ENCODE data around the gene HSP90AB1.

HSP90AB1 gene

DNA sequence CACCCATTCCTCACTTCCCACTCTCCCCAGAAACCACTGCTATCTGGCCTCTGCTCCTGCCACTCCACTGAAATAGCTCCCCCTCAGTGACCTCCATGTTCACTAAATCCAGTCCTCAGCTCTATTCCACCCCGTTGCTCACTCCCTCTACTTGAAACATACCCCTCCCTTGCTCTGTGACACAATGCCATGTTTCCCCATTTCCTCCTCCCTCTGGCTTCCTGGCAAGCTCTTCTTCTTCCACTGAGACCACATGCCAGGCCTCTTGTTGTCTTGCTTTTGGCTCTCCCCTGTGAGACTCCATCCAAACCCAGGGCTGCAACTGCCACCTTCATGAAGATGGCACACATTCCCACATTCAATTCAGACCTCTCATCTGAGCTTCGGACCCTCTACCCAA, 37.2 kb downstream of the HSP90AB1 start:
- H3K4me3 ChIP-seq, result no peak overlapping the region
- TF ChIP-seq Cebpa-rat (IDR thresholded peaks at IDR 0.05), result no peak
- no peaks in the 10 kb centered on the region for H3K9me3 ChIP-seq
- no peak overlapping the region for H3K27ac ChIP-seq
- peaks cover 21% of the 10 kb centered on the region; the same call in 1 of the 2 replicates for H3K27me3 ChIP-seq
- no peaks in the 10 kb centered on the region for H3K36me3 ChIP-seq
- H3K9ac ChIP-seq, result no peak overlapping the region
- H3K4me2 ChIP-seq, result no peak overlapping the region
- no peaks in the 10 kb centered on the region for H3K4me1 ChIP-seq
- peaks cover 12% of the 10 kb centered on the region; the same call in 1 of the 2 replicates for H4K20me1 ChIP-seq

DNA sequence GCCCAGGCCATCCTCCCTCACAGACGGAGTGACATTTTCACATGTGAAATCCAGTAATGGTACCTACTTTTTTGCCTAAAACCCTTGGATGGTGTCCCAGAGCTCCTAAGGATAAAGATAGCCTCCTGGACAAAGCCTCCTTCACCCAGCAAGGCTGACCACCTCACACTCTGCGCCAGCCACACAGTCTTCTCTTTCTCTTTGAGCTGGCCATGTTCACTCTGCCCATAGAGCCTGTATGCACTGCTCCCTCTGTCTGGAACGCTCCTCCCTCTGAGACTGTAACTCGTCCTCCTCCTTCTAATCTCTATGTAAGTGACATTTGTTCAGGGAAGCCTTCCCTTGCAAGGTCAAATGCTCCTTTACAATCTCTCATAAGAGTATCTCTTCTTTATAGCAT, 38.0 kb downstream of the HSP90AB1 start:
- Histone ChIP-seq H3K36me3 (no peaks in the 10 kb centered on the region), H3K27ac (no peak overlapping the region), H3K9me3 (no peaks in the 10 kb centered on the region), H3K4me1 (no peaks in the 10 kb centered on the region), H3K4me3 (no peak overlapping the region), H3K9ac (no peak overlapping the region), H3K4me2 (no peak overlapping the region), H4K20me1 (peaks cover 12% of the 10 kb centered on the region; the same call in 1 of the 2 replicates), H3K27me3 (peaks cover 21% of the 10 kb centered on the region; the same call in 1 of the 2 replicates)
- no peak for TF ChIP-seq Cebpa-rat (IDR thresholded peaks at IDR 0.05)

DNA sequence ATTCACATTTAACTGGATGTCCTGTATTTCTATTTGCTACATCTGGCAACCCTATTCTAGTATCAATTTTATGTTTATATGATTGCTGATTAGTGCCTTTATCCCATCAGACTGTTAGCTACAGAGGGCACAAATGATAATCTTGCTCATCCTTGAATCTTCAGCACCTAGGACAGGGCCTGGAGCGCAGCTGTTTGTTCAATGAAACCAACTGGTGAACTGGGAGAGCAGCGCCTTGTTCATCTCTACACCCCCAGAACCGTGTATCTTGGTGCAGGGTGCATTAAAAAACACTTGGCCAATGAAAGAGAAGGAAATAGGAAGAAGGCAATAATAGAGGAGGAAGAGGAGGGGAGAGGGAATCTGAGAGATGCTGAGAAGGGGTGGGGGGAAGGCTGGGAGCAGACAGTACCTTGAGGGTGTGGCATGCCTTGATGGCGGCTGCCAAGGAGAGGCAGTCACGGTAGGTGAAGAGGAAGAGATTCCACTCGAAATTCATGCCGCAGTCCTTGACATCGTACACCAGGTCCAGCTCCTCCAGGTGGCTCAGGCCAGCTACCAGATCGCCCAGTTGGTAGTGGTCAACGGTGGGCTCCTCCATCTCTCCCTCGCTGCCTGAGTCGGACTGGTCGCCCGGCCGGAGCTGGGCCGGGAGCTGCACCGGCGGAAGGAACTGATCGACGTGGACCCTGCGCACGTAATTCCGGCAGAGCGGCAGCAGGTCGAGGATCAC, 38.8 kb downstream of the HSP90AB1 start:
- Histone ChIP-seq H3K4me2 (no peak overlapping the region), H3K27ac (no peak overlapping the region), H4K20me1 (peaks cover 12% of the 10 kb centered on the region; the same call in 1 of the 2 replicates), H3K4me3 (no peak overlapping the region), H3K9ac (no peak overlapping the region), H3K9me3 (no peaks in the 10 kb centered on the region), H3K27me3 (peaks cover 21% of the 10 kb centered on the region; the same call in 1 of the 2 replicates), H3K4me1 (no peaks in the 10 kb centered on the region), H3K36me3 (no peaks in the 10 kb centered on the region)
- no peak for TF ChIP-seq Cebpa-rat (IDR thresholded peaks at IDR 0.05)

DNA sequence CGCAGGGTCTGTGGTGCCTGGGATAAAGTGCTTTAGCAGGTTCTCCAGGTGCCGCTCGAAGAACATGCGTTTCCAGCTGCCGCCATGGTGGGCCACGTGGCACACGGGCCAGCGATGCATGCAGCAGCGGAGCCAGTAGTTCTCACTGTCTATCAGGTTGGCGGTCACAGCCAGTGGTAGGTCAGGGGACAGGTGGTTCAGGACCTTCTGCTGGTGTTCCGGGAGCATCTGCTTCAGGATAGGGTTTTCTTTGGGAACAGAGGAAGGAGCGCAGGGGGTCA, 39.3 kb downstream of the HSP90AB1 start:
- no peak overlapping the region for H3K27ac ChIP-seq
- no peak overlapping the region for H3K4me2 ChIP-seq
- no peak overlapping the region for H3K4me3 ChIP-seq
- H3K27me3 ChIP-seq, result peaks cover 21% of the 10 kb centered on the region; the same call in 1 of the 2 replicates
- no peaks in the 10 kb centered on the region for H3K36me3 ChIP-seq
- no peak for TF ChIP-seq Cebpa-rat (IDR thresholded peaks at IDR 0.05)
- H3K4me1 ChIP-seq, result no peaks in the 10 kb centered on the region
- H4K20me1 ChIP-seq, result peaks cover 12% of the 10 kb centered on the region; the same call in 1 of the 2 replicates
- no peaks in the 10 kb centered on the region for H3K9me3 ChIP-seq
- H3K9ac ChIP-seq, result no peak overlapping the region

DNA sequence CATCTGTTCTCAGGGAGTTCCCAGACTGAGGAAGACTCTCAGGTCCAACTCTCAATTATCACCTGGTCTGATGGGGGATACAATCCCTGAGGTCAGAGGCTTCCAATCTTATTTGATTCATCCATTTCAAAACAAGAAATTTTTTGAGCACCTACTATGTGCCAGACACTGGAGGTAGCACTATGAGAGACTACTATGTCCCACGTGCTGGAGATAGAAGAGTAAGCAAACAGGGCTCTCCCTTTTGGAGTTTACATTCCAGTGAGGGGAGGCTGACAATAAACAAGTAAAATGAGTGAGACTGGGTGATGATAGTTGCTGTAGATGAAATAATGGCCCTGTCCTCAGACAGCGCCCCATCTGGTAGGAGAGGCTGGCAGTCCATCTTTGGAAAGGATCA, 39.8 kb downstream of the HSP90AB1 start:
- Histone ChIP-seq H3K27me3 (peaks cover 24% of the 10 kb centered on the region; the same call in 1 of the 2 replicates), H3K4me3 (no peak overlapping the region)

DNA sequence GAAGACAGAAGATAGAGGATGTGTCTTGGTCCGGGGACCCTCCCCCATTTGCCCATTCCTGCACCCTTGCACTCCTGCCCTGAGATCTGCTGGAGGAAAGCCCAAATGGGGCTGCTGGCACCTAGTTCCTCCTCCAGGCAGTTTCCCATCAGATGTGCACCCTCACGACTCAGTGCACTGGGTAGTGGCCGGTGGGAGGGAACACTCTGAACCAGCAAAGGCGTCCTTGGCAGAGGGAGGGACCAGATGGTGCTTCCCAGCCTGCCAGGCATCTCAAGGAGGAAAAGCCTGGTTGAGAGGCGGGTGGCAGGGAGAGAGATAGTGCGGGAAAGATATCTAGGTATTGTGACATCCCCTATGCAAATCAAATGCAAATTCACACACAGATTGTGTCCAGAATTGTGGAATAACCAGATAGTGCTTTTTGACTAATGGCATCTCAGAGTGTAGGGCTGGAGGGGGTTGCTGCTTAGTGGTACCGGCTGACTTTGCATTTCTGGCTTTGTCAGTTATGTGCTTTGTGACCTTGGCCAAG, 42.9 kb downstream of the HSP90AB1 start:
- TF ChIP-seq Cebpa-rat (IDR thresholded peaks at IDR 0.05), result no peak
- Histone ChIP-seq H3K9ac (no peak overlapping the region), H3K27me3 (peaks cover 6% of the 10 kb centered on the region; the same call in 1 of the 2 replicates)

More for the DNA sequence above, 39.8 kb downstream of the HSP90AB1 start:
- Histone ChIP-seq H3K9ac (no peak overlapping the region), H4K20me1 (peaks cover 12% of the 10 kb centered on the region; the same call in 1 of the 2 replicates), H3K4me1 (no peaks in the 10 kb centered on the region), H3K9me3 (no peaks in the 10 kb centered on the region), H3K27ac (no peak overlapping the region), H3K36me3 (no peaks in the 10 kb centered on the region), H3K4me2 (no peak overlapping the region)
- TF ChIP-seq Cebpa-rat (IDR thresholded peaks at IDR 0.05), result no peak

DNA sequence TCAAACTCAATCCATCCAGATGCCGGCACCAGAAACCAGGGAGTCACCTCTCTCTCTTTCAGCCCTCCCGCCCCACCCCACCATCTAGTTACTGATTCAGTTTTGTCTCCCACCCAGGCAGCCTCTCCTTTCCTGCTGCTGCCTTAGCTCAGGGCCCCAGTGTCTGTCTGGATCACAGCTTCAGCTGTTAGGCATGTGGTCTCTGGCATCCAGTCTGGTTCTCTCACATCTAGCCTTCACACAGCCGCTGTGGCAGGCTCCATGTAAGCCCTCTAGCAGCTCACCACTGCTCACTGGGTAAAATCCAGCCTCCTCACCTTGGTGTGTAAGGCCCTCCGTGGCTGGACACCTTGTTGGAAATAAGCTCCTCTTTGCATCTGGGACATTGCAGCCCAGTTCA, 44.9 kb downstream of the HSP90AB1 start:
- Histone ChIP-seq H3K4me2 (no peak overlapping the region), H4K20me1 (peaks cover 19% of the 10 kb centered on the region), H3K4me1 (no peaks in the 10 kb centered on the region), H3K4me3 (no peak overlapping the region), H3K9me3 (no peaks in the 10 kb centered on the region), H3K9ac (no peak overlapping the region), H3K36me3 (no peaks in the 10 kb centered on the region), H3K27me3 (peaks cover 25% of the 10 kb centered on the region), H3K27ac (no peak overlapping the region)
- no peak for TF ChIP-seq Cebpa-rat (IDR thresholded peaks at IDR 0.05)

More for the DNA sequence above, 42.9 kb downstream of the HSP90AB1 start:
- Histone ChIP-seq H3K4me3 (no peak overlapping the region), H3K9me3 (no peaks in the 10 kb centered on the region), H3K36me3 (no peaks in the 10 kb centered on the region), H3K4me2 (no peak overlapping the region), H3K4me1 (no peaks in the 10 kb centered on the region), H4K20me1 (peaks cover under 1% of the 10 kb centered on the region; the same call in 1 of the 2 replicates), H3K27ac (no peak overlapping the region)

DNA sequence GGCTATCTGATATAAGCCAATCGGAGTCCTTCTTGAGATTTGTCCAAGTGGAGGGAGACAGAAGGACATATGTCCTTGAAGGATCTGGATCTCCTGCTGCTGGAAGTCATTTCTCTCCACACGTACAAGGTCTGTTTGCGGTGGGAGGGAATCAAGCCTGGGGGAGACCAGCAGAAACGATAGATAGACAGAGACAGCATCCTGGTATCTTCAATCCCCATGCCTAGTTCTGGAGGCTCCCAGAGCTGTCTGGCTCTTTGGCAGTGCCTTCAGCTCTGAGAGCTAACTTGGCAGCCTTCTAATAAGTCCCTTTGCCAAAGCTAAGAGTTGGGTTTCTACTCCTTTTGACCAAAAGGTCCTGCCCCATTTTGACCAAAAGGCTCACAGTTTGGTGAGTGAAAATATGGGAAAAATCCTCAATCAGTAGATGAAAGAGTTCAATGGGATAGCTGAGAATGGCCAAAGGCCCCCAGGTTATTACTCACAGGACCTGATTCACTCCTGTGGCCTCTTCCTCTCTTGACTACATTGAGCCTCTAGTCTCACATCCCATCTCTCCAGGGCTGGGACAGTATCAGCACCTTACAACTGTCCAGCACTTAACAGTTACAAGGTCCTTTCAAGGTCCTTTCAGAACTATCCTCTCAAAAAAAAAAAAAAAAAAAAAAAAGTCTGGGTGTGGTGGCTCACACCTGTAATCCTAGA, 45.9 kb downstream of the HSP90AB1 start:
- H3K9me3 ChIP-seq, result no peaks in the 10 kb centered on the region
- H3K27me3 ChIP-seq, result peaks cover 34% of the 10 kb centered on the region
- no peaks in the 10 kb centered on the region for H3K36me3 ChIP-seq
- H3K4me3 ChIP-seq, result no peak overlapping the region
- H4K20me1 ChIP-seq, result peaks cover 29% of the 10 kb centered on the region
- no peaks in the 10 kb centered on the region for H3K4me1 ChIP-seq
- no peak overlapping the region for H3K9ac ChIP-seq
- no peak for TF ChIP-seq Cebpa-rat (IDR thresholded peaks at IDR 0.05)
- H3K4me2 ChIP-seq, result no peak overlapping the region
- no peak overlapping the region for H3K27ac ChIP-seq

DNA sequence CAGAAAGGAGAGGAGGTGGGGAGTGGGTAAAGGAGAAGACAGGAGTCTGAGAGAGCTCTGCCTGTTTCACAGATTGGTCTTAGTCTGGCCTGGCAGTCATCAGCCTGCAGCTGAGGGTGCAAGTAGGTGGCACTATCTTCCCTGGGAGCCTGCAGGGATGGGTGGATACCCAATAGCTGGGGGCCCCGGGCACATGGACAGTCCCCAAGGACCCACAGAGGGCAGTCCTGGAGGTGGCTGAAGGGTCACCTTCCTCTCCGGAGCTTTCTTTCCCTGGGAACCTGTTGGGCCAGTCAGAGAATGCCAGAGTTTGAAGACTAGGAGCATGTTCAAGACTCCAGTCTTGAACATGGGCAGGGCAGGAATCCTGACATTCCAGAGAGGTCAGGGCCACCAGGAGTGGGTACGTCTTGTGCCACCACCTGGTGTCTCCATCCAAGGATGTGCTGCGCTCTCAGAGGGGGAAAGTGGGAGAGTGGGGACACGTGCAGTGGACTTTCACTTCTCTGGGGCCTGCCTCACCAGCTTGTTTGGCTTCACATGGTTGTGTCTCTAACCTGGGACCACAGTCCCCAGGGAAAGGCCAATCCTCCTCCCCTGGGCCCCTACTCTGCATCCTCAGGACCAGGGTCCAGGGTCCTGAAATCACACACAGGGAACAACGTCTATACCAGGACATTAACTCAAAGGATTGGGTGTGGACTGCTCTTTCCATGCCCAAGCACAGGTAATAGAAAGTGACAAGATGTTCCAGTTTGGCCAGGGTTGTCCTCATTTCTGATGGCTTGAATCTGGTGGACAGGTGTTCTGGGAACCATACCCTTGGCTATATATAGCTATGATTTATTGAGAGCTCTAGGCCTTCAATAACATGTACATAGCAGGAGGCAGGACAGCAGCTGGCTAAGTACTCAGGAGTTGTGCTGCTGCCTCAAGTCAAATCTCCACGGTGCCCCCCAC, 48.2 kb downstream of the HSP90AB1 start:
- Histone ChIP-seq H3K36me3 (peaks cover 17% of the 10 kb centered on the region), H3K9ac (no peak overlapping the region), H3K9me3 (no peaks in the 10 kb centered on the region), H3K27me3 (peaks cover 54% of the 10 kb centered on the region), H3K4me1 (no peaks in the 10 kb centered on the region), H3K27ac (no peak overlapping the region), H4K20me1 (peaks cover 50% of the 10 kb centered on the region), H3K4me2 (no peak overlapping the region), H3K4me3 (no peak overlapping the region)
- no peak for TF ChIP-seq Cebpa-rat (IDR thresholded peaks at IDR 0.05)
